PFSK-1 (cell line): ENCODE measurements around the gene JAK2.

Source experiments
- FOXP2 ChIP-seq: optimal IDR thresholded peaks from 2 replicates; pipeline ENCODE3; 2011; ENCODE audit warnings: borderline replicate concordance, control low read depth, inconsistent platforms; ENCODE audit not compliant: insufficient read depth; ENCODE audit errors: extremely low read length, extremely low read depth
- POLR2AphosphoS5 ChIP-seq: IDR thresholded peaks from 2 replicates; pipeline ENCODE4 v1.6.1; 2012; ENCODE audit warnings: low read depth, mild to moderate bottlenecking, control low read depth, low read length, moderate library complexity
- SIN3A ChIP-seq: IDR thresholded peaks from 2 replicates; pipeline ENCODE4 v1.6.1; 2012; ENCODE audit warnings: mild to moderate bottlenecking, low read length, moderate library complexity, borderline replicate concordance; ENCODE audit not compliant: insufficient read depth
- TAF1 ChIP-seq: IDR thresholded peaks from 2 replicates; pipeline ENCODE4 v1.6.1; 2012; ENCODE audit warnings: low read length, control low read depth, borderline replicate concordance; ENCODE audit not compliant: insufficient read depth
- TF ChIP-seq, protein P1 (sequence below), 2 experiments: IDR thresholded peaks; 2 replicates each; pipeline versions ENCODE4 v1.6.1 to v1.8.0; 2011 to 2012; ENCODE audit warnings: low read depth in 2 of 2, low read length in 2 of 2, control low read depth in 1 of 2, inconsistent platforms in 1 of 2, mild to moderate bottlenecking in 1 of 2, moderate library complexity in 1 of 2; ENCODE audit not compliant: insufficient read depth in 1 of 2

JAK2 gene

DNA sequence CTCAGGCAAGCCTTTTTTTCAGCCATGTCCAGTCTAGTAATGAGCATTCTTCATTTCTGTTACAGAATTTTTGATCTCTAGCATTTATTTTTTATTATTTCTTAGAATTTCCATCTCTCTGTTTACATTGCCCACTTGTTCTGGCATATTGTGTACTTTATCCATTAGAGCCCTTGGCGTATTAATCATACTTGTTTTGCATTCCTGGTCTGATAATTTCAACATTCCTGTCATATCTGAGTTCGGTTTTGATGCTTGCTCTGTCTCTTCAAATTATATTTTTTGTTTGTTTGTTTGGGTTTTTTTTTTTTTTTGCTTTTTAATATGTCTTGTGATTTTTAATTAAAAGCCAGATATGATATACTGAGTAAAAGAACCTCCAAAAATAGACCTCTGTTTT, 23.0 kb upstream of the JAK2 start:
- TF ChIP-seq FOXP2, result no peak

DNA sequence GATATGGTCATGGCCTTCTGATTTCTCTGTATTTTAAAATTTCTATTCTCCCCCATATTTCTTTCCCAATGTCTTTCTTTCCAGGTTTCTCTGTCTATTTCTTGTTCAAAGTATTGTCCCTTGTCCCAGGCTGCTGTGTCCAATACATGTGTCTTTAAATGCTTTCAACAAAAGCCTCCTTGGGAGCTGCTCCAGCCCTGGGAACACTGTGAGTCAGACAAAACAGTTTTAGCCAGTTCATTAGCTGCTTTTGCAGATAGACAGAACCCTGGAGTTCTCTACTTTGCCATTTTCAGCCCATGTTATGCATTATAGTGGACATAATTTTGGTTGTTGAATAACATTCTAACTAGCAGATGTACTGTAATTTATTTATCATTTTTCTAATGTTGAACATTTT, 20.5 kb upstream of the JAK2 start:
- no peak for TF ChIP-seq TAF1
- TF ChIP-seq POLR2AphosphoS5, result no peak
- TF ChIP-seq, protein P1, sequence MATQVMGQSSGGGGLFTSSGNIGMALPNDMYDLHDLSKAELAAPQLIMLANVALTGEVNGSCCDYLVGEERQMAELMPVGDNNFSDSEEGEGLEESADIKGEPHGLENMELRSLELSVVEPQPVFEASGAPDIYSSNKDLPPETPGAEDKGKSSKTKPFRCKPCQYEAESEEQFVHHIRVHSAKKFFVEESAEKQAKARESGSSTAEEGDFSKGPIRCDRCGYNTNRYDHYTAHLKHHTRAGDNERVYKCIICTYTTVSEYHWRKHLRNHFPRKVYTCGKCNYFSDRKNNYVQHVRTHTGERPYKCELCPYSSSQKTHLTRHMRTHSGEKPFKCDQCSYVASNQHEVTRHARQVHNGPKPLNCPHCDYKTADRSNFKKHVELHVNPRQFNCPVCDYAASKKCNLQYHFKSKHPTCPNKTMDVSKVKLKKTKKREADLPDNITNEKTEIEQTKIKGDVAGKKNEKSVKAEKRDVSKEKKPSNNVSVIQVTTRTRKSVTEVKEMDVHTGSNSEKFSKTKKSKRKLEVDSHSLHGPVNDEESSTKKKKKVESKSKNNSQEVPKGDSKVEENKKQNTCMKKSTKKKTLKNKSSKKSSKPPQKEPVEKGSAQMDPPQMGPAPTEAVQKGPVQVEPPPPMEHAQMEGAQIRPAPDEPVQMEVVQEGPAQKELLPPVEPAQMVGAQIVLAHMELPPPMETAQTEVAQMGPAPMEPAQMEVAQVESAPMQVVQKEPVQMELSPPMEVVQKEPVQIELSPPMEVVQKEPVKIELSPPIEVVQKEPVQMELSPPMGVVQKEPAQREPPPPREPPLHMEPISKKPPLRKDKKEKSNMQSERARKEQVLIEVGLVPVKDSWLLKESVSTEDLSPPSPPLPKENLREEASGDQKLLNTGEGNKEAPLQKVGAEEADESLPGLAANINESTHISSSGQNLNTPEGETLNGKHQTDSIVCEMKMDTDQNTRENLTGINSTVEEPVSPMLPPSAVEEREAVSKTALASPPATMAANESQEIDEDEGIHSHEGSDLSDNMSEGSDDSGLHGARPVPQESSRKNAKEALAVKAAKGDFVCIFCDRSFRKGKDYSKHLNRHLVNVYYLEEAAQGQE (IDR thresholded peaks at IDR 0.05; ENCODE audit: insufficient read depth in 1 of 2, low read depth in 2 of 2, low read length in 2 of 2), result no peak
- no peak for TF ChIP-seq FOXP2
- no peak for TF ChIP-seq SIN3A

DNA sequence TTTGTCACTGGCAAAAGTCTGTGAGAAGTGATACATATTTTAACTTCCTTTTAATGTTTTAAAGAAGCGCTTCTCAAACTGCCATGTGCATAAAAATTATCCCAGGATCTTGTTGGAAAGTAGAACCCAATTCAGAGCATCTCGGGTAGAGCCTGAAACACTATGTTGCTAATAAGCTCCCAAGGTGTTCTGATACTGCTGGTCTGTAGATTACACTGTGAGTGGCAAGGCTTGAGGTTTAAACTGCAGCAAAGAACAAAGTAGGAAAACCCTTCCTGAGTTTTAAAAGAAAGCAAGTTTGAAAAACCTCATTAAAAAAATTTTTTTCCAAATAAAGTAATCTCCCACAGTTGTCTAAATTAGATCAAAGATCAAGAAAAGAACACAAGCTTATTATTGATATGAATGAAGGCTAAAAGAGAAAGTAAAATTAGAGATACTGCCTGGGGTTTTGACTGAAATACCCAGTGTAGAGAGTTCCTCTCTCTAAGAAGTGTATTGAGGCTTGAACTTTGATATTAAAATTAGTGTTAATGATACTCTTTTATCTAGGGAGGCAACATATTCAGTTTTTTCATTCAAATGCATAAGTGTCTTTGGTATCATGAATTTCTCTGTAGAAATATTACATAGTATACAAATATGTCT, 19.8 kb upstream of the JAK2 start:
- no peak for TF ChIP-seq FOXP2
- TF ChIP-seq, protein P1 (IDR thresholded peaks at IDR 0.05; ENCODE audit: insufficient read depth in 1 of 2, low read depth in 2 of 2, low read length in 2 of 2), result no peak
- no peak for TF ChIP-seq POLR2AphosphoS5
- TF ChIP-seq SIN3A, result no peak
- TF ChIP-seq TAF1, result no peak

DNA sequence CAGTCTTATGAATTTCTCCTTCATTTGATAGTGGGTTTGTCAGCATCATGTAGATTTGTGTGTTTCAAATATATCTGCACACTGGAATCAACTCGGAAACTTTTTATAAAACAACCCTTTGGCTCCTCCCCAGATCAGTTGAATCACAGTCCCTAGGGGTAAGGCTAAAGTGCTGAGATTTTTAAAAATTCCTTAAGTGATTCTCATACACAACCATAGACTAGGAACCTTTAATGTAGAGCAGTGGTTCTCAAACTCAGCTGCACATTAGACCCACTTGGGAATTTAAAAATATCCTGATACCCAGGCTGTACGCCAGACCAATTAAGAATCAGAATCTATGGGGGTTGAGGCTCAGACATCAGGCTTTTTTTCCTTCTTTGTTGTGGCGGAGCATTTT, 17.5 kb upstream of the JAK2 start:
- TF ChIP-seq FOXP2, result no peak
- TF ChIP-seq, protein P1 (IDR thresholded peaks at IDR 0.05; ENCODE audit: insufficient read depth in 1 of 2, low read depth in 2 of 2, low read length in 2 of 2), result no peak
- no peak for TF ChIP-seq POLR2AphosphoS5

DNA sequence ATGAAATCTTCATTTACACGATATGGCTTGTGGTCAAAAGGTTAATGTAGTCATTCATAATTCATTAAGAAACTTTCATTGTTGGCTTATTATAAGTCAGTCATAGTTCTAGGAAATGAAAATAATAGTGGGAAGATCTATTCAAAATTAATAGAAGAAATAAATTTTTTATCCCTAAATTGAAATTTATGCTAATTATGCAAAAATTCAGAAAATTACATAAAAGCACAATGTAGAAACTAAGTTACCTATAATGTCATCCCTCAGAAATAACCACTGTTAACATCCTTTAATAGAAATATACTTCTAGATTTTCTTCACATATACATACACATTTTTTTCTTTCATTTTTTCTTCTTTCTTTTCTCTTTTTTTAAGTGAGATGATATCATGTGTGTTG, 15.9 kb upstream of the JAK2 start:
- no peak for TF ChIP-seq SIN3A
- TF ChIP-seq TAF1, result no peak
- TF ChIP-seq FOXP2, result no peak
- TF ChIP-seq POLR2AphosphoS5, result no peak
- TF ChIP-seq, protein P1 (IDR thresholded peaks at IDR 0.05; ENCODE audit: insufficient read depth in 1 of 2, low read depth in 2 of 2, low read length in 2 of 2), result no peak
